Cardiac muscle cell (in vitro differentiated cells and primary cell): ENCODE measurements around the gene FSIP1. TPM values are rescaled to one million over a fixed set of nuclear protein-coding genes. Genes with fewer than 3 reads are reported as not detected.
A peak's percentile ranks its signal among the peaks of the same experiment; 100 is the strongest.

ENCODE experiments used
- DNase-seq, 2 donors: peaks; one replicate each; pipeline versions ENCODE4 v3.0.0 to v3.0.0-alpha.2; 2010 to 2017; ENCODE audit warnings: low read depth in 1 of 2, low spot score in 1 of 2
- H3K27ac ChIP-seq: fragments of 200-600 bp; sonication (generic); 2 replicates; pipeline ENCODE4 v1.5.1; 2016
- H3K27me3 ChIP-seq: fragments of 200-600 bp; sonication (generic); 2 replicates; pipeline ENCODE4 v1.6.0; 2016; ENCODE audit warnings: control low read depth
- H3K36me3 ChIP-seq: fragments of 200-600 bp; sonication (generic); 2 replicates; pipeline ENCODE4 v1.5.1; 2016; ENCODE audit warnings: control low read depth
- H3K4me1 ChIP-seq: fragments of 200-600 bp; sonication (generic); 2 replicates; pipeline ENCODE4 v1.8.1; 2017; ENCODE audit warnings: low read depth, mild to moderate bottlenecking, mixed run types
- H3K4me3 ChIP-seq: fragments of 200-600 bp; sonication (generic); 2 replicates; pipeline ENCODE4 v1.5.1; 2016; ENCODE audit warnings: mild to moderate bottlenecking
- H3K9me3 ChIP-seq: fragments of 200-600 bp; sonication (generic); 2 replicates; pipeline ENCODE4 v1.5.1; 2017; ENCODE audit warnings: low read depth, mild to moderate bottlenecking, control low read depth
- CTCF ChIP-seq: IDR thresholded peaks from 2 replicates; pipeline ENCODE4 v1.5.1; 2012; ENCODE audit warnings: low read depth, mild to moderate bottlenecking, low read length
- polyA plus RNA-seq: library from polyadenylated mRNA; unstranded; fragments of >200 nt; fragmentation: Nextera tagmentation; extraction: Ambion mirVana; gene quantifications from 2 replicates; pipeline ENCODE4 v1.2.1, GENCODE V29; 2016
- total RNA-seq: library from RNA; depleted of rRNA; stranded (reverse); fragments of >200 nt; gene quantifications from 2 replicates; pipeline ENCODE4 v1.2.3, GENCODE V29; 2016

The FSIP1 gene
- total and polyA plus RNA-seq, 2 experiments from 2014 or later = 0.15 to 0.33 TPM

- no peak for TF ChIP-seq CTCF
- Histone ChIP-seq H3K27ac (peak overlapping the region; percentile 21), H3K27me3 (no peaks in the 10 kb centered on the region), H3K4me3 (no peak overlapping the region), H3K36me3 (peaks cover 70% of the 10 kb centered on the region), H3K4me1 (peaks cover 3% of the 10 kb centered on the region), H3K9me3 (no peaks in the 10 kb centered on the region)
- peak in 1 of 2 donors; percentile 39 for DNase-seq
Measured at GRCh38 chr15:39594446-39595337, 187.9 kb downstream of the FSIP1 start.

- H3K27ac ChIP-seq = no peak overlapping the region
- no peak for TF ChIP-seq CTCF
Measured at GRCh38 chr15:39593656-39594445, 188.8 kb downstream of the FSIP1 start.

GRCh38 chr15:39593071-39593655 is 189.5 kb downstream of the FSIP1 start:
- Histone ChIP-seq H3K4me1 (peaks cover 1% of the 10 kb centered on the region), H3K27me3 (no peaks in the 10 kb centered on the region), H3K27ac (no peak overlapping the region), H3K4me3 (no peak overlapping the region), H3K9me3 (no peaks in the 10 kb centered on the region), H3K36me3 (peaks cover 85% of the 10 kb centered on the region)
- TF ChIP-seq CTCF = no peak
- DNase-seq = peak in 1 of 2 donors; percentile 26

More at GRCh38 chr15:39593656-39594445, 188.8 kb downstream of the FSIP1 start:
- Histone ChIP-seq H3K36me3 (peaks cover 79% of the 10 kb centered on the region), H3K4me1 (peaks cover 3% of the 10 kb centered on the region), H3K4me3 (no peak overlapping the region), H3K27me3 (no peaks in the 10 kb centered on the region), H3K9me3 (no peaks in the 10 kb centered on the region)
- DNase-seq = peak in 1 of 2 donors; percentile 24

GRCh38 chr15:39592500-39592899 is 190.1 kb downstream of the FSIP1 start:
- TF ChIP-seq CTCF = no peak
- Histone ChIP-seq H3K36me3 (peaks cover 92% of the 10 kb centered on the region), H3K4me1 (no peaks in the 10 kb centered on the region), H3K9me3 (no peaks in the 10 kb centered on the region), H3K27me3 (no peaks in the 10 kb centered on the region), H3K27ac (no peak overlapping the region), H3K4me3 (no peak overlapping the region)
- peak in 1 of 2 donors; percentile 35 for DNase-seq

- no peak overlapping the region for H3K4me3 ChIP-seq
- H3K27ac ChIP-seq = no peak overlapping the region
- TF ChIP-seq CTCF = no peak
- peaks cover 98% of the 10 kb centered on the region for H3K36me3 ChIP-seq
- no peaks in the 10 kb centered on the region for H3K27me3 ChIP-seq
- H3K9me3 ChIP-seq = no peaks in the 10 kb centered on the region
- DNase-seq = peak in 1 of 2 donors; percentile 30
- H3K4me1 ChIP-seq = no peaks in the 10 kb centered on the region
Measured at GRCh38 chr15:39591896-39592315, 190.7 kb downstream of the FSIP1 start.
